ENCODE data around the gene RMND5B. TPM values are rescaled to one million over a fixed set of nuclear protein-coding genes. Genes with fewer than 3 reads are reported as not detected.

RMND5B gene
- total and polyA plus RNA-seq, 4 donors, result 13.4 to 24.8 (median 21.7) TPM

DNA sequence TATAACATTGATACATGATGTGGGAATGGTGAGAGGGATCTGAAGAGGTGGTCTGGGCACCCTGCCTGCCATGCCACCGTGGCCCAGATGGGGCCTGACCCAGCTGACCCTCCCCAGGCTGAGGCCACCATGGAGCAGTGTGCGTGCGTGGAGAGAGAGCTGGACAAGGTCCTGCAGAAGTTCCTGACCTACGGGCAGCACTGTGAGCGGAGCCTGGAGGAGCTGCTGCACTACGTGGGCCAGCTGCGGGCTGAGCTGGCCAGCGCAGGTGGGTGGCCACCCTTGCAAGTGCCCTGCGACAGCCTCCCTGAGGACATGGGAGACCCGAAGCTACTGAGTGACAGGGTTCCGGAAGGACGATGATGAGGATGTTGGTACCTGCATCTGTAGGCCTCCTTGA lies 7.2 kb downstream of the RMND5B start:
- H3K27me3 ChIP-seq (ENCODE audit: control insufficient read depth in 4 of 4, insufficient read depth in 4 of 4, low read length in 3 of 4), result no peaks in the 10 kb centered on the region
- no peaks in the 10 kb centered on the region for H3K4me1 ChIP-seq (ENCODE audit: control insufficient read depth in 4 of 4, insufficient read depth in 4 of 4, low read length in 3 of 4)
- 95% methylated on average over 12 of the region's 12 CpGs for WGBS
- TF ChIP-seq GABPA (IDR thresholded peaks at IDR 0.05 in 1 of 2, conservative IDR thresholded peaks at IDR 0.05 in 1 of 2) (no peak), TAF1 (conservative IDR thresholded peaks at IDR 0.05) (no peak), RXRA (IDR thresholded peaks at IDR 0.05) (no peak), EGR1 (IDR thresholded peaks at IDR 0.05; ENCODE audit: low read depth in 2 of 2) (no peak), RAD21 (IDR thresholded peaks at IDR 0.05) (no peak), JUND (IDR thresholded peaks at IDR 0.05) (no peak), NR2F2 (IDR thresholded peaks at IDR 0.05) (no peak), FOXA1 (IDR thresholded peaks at IDR 0.05) (no peak), CTCF (IDR thresholded peaks at IDR 0.05; ENCODE audit: low read depth, low read length, missing input control) (no peak), MAX (IDR thresholded peaks at IDR 0.05) (no peak), ZBTB33 (IDR thresholded peaks at IDR 0.05) (no peak), YY1 (IDR thresholded peaks at IDR 0.05) (no peak), FOXA2 (IDR thresholded peaks at IDR 0.05) (no peak), HNF4A (conservative IDR thresholded peaks at IDR 0.05) (no peak)
- H3K9me3 ChIP-seq (ENCODE audit: control insufficient read depth in 4 of 4, low read length in 3 of 4), result no peaks in the 10 kb centered on the region
- no peak for DNase-seq (ENCODE audit: low spot score)
- H3K4me3 ChIP-seq (ENCODE audit: low read depth in 1 of 3, low read length in 3 of 3), result no peak overlapping the region
- H3K36me3 ChIP-seq (ENCODE audit: control insufficient read depth in 4 of 4, insufficient read depth in 3 of 4, low read depth in 1 of 4, low read length in 3 of 4), result peaks cover 3 to 15% (median 10%) of the 10 kb centered on the region in 4 donors
- no peak overlapping the region for H3K27ac ChIP-seq (ENCODE audit: low read depth in 1 of 2, low read length in 2 of 2)
- H3K9ac ChIP-seq (ENCODE audit: low read depth in 1 of 2, low read length in 2 of 2), result no peak overlapping the region

- Histone ChIP-seq H3K27me3 (ENCODE audit: control insufficient read depth in 4 of 4, insufficient read depth in 4 of 4, low read length in 3 of 4) (no peaks in the 10 kb centered on the region), H3K9ac (ENCODE audit: low read depth in 1 of 2, low read length in 2 of 2) (no peak overlapping the region), H3K9me3 (ENCODE audit: control insufficient read depth in 4 of 4, low read length in 3 of 4) (no peaks in the 10 kb centered on the region), H3K27ac (ENCODE audit: low read depth in 1 of 2, low read length in 2 of 2) (no peak overlapping the region), H3K4me1 (ENCODE audit: control insufficient read depth in 4 of 4, insufficient read depth in 4 of 4, low read length in 3 of 4) (no peaks in the 10 kb centered on the region), H3K36me3 (ENCODE audit: control insufficient read depth in 4 of 4, insufficient read depth in 3 of 4, low read depth in 1 of 4, low read length in 3 of 4) (peaks cover 10 to 34% (median 25%) of the 10 kb centered on the region in 4 donors), H3K4me3 (ENCODE audit: low read depth in 1 of 3, low read length in 3 of 3) (no peak overlapping the region)
- 98% methylated on average over 4 of the region's 4 CpGs for WGBS
- TF ChIP-seq HNF4A (conservative IDR thresholded peaks at IDR 0.05) (no peak), GABPA (IDR thresholded peaks at IDR 0.05 in 1 of 2, conservative IDR thresholded peaks at IDR 0.05 in 1 of 2) (no peak), YY1 (IDR thresholded peaks at IDR 0.05) (no peak)
- TF ChIP-seq, protein P1, sequence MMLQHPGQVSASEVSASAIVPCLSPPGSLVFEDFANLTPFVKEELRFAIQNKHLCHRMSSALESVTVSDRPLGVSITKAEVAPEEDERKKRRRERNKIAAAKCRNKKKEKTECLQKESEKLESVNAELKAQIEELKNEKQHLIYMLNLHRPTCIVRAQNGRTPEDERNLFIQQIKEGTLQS (IDR thresholded peaks at IDR 0.05), result no peak
- no peak for DNase-seq (ENCODE audit: low spot score)
Measured at GRCh38 chr5:178141550-178141949, 10.7 kb downstream of the RMND5B start.

DNA sequence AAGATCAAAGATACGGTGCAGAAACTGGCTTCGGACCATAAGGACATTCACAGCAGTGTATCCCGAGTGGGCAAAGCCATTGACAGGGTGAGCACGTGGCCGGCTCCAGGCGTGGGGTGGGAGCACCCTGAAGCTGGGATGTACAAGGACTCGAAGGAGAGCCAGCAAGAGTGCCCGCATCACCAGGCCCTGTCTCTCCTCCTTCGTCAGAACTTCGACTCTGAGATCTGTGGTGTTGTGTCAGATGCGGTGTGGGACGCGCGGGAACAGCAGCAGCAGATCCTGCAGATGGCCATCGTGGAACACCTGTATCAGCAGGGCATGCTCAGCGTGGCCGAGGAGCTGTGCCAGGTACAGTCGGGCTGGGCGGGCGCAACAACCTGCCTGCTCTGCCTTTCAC lies 11.8 kb downstream of the RMND5B start:
- no peaks in the 10 kb centered on the region for H3K4me1 ChIP-seq (ENCODE audit: control insufficient read depth in 4 of 4, insufficient read depth in 4 of 4, low read length in 3 of 4)
- H3K4me3 ChIP-seq (ENCODE audit: low read depth in 1 of 3, low read length in 3 of 3), result no peak overlapping the region
- no peak for DNase-seq (ENCODE audit: low spot score)
- WGBS, result 95% methylated on average over 20 of the region's 20 CpGs
- peaks cover 15 to 44% (median 31%) of the 10 kb centered on the region in 4 donors for H3K36me3 ChIP-seq (ENCODE audit: control insufficient read depth in 4 of 4, insufficient read depth in 3 of 4, low read depth in 1 of 4, low read length in 3 of 4)
- no peaks in the 10 kb centered on the region for H3K9me3 ChIP-seq (ENCODE audit: control insufficient read depth in 4 of 4, low read length in 3 of 4)
- H3K27ac ChIP-seq (ENCODE audit: low read depth in 1 of 2, low read length in 2 of 2), result no peak overlapping the region
- no peak overlapping the region for H3K9ac ChIP-seq (ENCODE audit: low read depth in 1 of 2, low read length in 2 of 2)
- no peaks in the 10 kb centered on the region for H3K27me3 ChIP-seq (ENCODE audit: control insufficient read depth in 4 of 4, insufficient read depth in 4 of 4, low read length in 3 of 4)
- no peak for TF ChIP-seq ZBTB33 (IDR thresholded peaks at IDR 0.05)
- no peak for TF ChIP-seq RAD21 (IDR thresholded peaks at IDR 0.05)
- no peak for TF ChIP-seq YY1 (IDR thresholded peaks at IDR 0.05)
- no peak for TF ChIP-seq HNF4A (conservative IDR thresholded peaks at IDR 0.05)
- no peak for TF ChIP-seq CTCF (IDR thresholded peaks at IDR 0.05; ENCODE audit: low read depth, low read length, missing input control)
- no peak for TF ChIP-seq SP1 (IDR thresholded peaks at IDR 0.05)
- TF ChIP-seq, protein P1 (IDR thresholded peaks at IDR 0.05), result no peak
- no peak for TF ChIP-seq FOXA2 (IDR thresholded peaks at IDR 0.05)
- no peak for TF ChIP-seq NR2F2 (IDR thresholded peaks at IDR 0.05)
- no peak for TF ChIP-seq TAF1 (conservative IDR thresholded peaks at IDR 0.05)
- no peak for TF ChIP-seq EGR1 (IDR thresholded peaks at IDR 0.05; ENCODE audit: low read depth in 2 of 2)

Data from liver (tissue), 9 donors.